Measurements from ENCODE around the gene NHS. TPM values are rescaled to one million over a fixed set of nuclear protein-coding genes. Genes with fewer than 3 reads are reported as not detected.

NHS gene
- total RNA-seq, 1 experiment from 2014 or later, result 2.2 TPM

DNA sequence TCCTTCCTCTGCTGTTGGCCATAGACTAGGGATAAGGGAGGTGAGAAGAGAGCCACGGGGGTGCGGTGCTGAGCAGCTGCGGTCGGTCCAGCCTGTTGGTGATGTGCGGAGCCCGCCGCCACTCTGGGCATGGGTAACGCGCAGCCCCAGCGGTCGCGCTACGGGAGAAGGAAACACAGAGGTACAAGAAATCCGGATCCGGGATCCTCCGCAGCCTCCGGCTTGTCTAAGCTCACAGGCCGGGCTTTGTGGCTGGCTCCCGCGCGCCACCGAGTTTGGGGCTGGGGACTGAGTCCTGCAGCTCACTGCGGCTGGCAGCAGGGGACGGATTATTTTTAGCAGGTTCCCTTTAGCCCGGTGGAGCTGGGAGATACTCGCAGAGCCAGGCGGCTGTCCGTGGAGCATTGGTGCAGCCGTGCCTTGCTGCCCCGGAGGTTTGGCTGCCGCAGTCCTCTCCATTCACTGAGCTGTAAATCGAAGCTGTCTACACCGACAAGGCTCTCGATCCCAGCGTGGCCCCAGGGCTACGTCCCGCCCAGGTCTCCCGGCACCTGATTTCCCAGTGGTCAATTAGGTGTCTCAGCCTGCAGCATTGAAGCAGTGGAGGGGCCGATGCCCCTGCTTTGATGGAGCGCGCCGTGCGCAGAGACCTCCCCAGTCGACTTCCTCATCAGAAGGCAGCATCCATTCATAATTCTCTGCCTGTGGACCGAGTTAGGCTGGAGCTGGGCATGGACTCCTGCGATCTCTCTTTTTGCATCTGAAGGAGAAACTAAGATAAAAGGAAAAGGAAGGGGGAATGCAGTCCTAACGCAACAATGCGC lies 280.4 kb downstream of the NHS start:
- no peaks in the 10 kb centered on the region for H3K4me1 ChIP-seq
- Mint-ChIP-seq H3K4me3 (ENCODE audit: unreplicated experiment) (no peak overlapping the region), H3K36me3 (ENCODE audit: insufficient read depth, unreplicated experiment) (no peaks in the 10 kb centered on the region), H3K27ac (ENCODE audit: unreplicated experiment) (no peak overlapping the region), H3K27me3 (ENCODE audit: insufficient read depth, unreplicated experiment) (no peaks in the 10 kb centered on the region), H3K4me1 (ENCODE audit: low read depth, unreplicated experiment) (no peaks in the 10 kb centered on the region), H3K9me3 (ENCODE audit: unreplicated experiment) (no peaks in the 10 kb centered on the region)
- ChIA-PET CTCF (no interaction called here), POLR2A (no interaction called here)
- no peaks in the 10 kb centered on the region for H3K27me3 ChIP-seq (replicated peaks; ENCODE audit: control insufficient read depth, insufficient read depth, low read length)
- no peaks in the 10 kb centered on the region for H3K9me3 ChIP-seq
- intact Hi-C loops (cut with micrococcal nuclease; ENCODE audit: unreplicated experiment), result no loop called here
- no TSS peak for BruUV-seq (replicated peaks)
- no peaks in the 10 kb centered on the region for H3K36me3 ChIP-seq (ENCODE audit: control insufficient read depth, insufficient read depth, low read length)
- TF ChIP-seq, protein P1, sequence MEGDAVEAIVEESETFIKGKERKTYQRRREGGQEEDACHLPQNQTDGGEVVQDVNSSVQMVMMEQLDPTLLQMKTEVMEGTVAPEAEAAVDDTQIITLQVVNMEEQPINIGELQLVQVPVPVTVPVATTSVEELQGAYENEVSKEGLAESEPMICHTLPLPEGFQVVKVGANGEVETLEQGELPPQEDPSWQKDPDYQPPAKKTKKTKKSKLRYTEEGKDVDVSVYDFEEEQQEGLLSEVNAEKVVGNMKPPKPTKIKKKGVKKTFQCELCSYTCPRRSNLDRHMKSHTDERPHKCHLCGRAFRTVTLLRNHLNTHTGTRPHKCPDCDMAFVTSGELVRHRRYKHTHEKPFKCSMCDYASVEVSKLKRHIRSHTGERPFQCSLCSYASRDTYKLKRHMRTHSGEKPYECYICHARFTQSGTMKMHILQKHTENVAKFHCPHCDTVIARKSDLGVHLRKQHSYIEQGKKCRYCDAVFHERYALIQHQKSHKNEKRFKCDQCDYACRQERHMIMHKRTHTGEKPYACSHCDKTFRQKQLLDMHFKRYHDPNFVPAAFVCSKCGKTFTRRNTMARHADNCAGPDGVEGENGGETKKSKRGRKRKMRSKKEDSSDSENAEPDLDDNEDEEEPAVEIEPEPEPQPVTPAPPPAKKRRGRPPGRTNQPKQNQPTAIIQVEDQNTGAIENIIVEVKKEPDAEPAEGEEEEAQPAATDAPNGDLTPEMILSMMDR (IDR thresholded peaks at IDR 0.05; ENCODE audit: insufficient read depth in 1 of 2, low read depth in 1 of 2, low read length in 1 of 2, severe bottlenecking in 1 of 2, unreplicated experiment in 1 of 2), result no peak
- DNase-seq, result no peak
- H3K4me3 ChIP-seq (ENCODE audit: low read depth, low read length), result no peak overlapping the region

DNA sequence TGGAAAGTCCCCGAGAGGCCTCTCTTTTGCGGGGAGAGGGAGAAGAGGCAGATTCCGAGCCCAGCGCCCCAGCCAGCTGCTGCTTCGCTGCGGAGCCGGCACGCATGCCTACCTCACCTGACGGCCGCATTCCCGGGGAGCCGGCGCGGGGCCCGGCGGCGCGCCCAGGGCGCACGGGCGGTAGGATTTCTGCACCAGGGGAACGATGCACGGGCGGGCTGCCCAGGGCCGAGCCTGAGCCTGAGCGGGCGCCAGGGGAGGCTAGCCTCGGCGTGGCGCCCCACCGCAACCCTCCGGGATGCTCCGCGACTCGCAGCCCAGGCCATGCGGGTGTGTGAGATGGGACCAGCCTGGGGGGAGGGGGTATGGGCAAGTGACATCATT lies 281.0 kb downstream of the NHS start:
- no peak overlapping the region for H3K4me3 ChIP-seq (ENCODE audit: low read depth, low read length)
- ChIA-PET POLR2A (no interaction called here), CTCF (no interaction called here)
- TF ChIP-seq, protein P1 (IDR thresholded peaks at IDR 0.05; ENCODE audit: insufficient read depth in 1 of 2, low read depth in 1 of 2, low read length in 1 of 2, severe bottlenecking in 1 of 2, unreplicated experiment in 1 of 2), result no peak
- Mint-ChIP-seq H3K27me3 (ENCODE audit: insufficient read depth, unreplicated experiment) (no peaks in the 10 kb centered on the region), H3K4me1 (ENCODE audit: low read depth, unreplicated experiment) (no peaks in the 10 kb centered on the region), H3K36me3 (ENCODE audit: insufficient read depth, unreplicated experiment) (no peaks in the 10 kb centered on the region), H3K9me3 (ENCODE audit: unreplicated experiment) (no peaks in the 10 kb centered on the region), H3K27ac (ENCODE audit: unreplicated experiment) (no peak overlapping the region), H3K4me3 (ENCODE audit: unreplicated experiment) (no peak overlapping the region)
- H3K9me3 ChIP-seq, result no peaks in the 10 kb centered on the region
- H3K36me3 ChIP-seq (ENCODE audit: control insufficient read depth, insufficient read depth, low read length), result no peaks in the 10 kb centered on the region
- no peak for DNase-seq
- no peaks in the 10 kb centered on the region for H3K4me1 ChIP-seq
- BruUV-seq (replicated peaks), result no TSS peak
- H3K27me3 ChIP-seq (replicated peaks; ENCODE audit: control insufficient read depth, insufficient read depth, low read length), result no peaks in the 10 kb centered on the region
- intact Hi-C loops (cut with micrococcal nuclease; ENCODE audit: unreplicated experiment), result no loop called here

- H3K9me3 ChIP-seq, result no peaks in the 10 kb centered on the region
- H3K4me3 ChIP-seq (ENCODE audit: low read depth, low read length), result no peak overlapping the region
- ChIA-PET POLR2A (no interaction called here), CTCF (no interaction called here)
- DNase-seq, result no peak
- TF ChIP-seq, protein P1 (IDR thresholded peaks at IDR 0.05; ENCODE audit: insufficient read depth in 1 of 2, low read depth in 1 of 2, low read length in 1 of 2, severe bottlenecking in 1 of 2, unreplicated experiment in 1 of 2), result no peak
- no peaks in the 10 kb centered on the region for H3K27me3 ChIP-seq (replicated peaks; ENCODE audit: control insufficient read depth, insufficient read depth, low read length)
- no peaks in the 10 kb centered on the region for H3K4me1 Mint-ChIP-seq (ENCODE audit: low read depth, unreplicated experiment)
- no peaks in the 10 kb centered on the region for H3K27me3 Mint-ChIP-seq (ENCODE audit: insufficient read depth, unreplicated experiment)
- H3K4me3 Mint-ChIP-seq (ENCODE audit: unreplicated experiment), result no peak overlapping the region
- H3K27ac Mint-ChIP-seq (ENCODE audit: unreplicated experiment), result no peak overlapping the region
- H3K36me3 ChIP-seq (ENCODE audit: control insufficient read depth, insufficient read depth, low read length), result no peaks in the 10 kb centered on the region
- intact Hi-C loops (cut with micrococcal nuclease; ENCODE audit: unreplicated experiment), result no loop called here
- no peaks in the 10 kb centered on the region for H3K9me3 Mint-ChIP-seq (ENCODE audit: unreplicated experiment)
- no TSS peak for BruUV-seq (replicated peaks)
- H3K36me3 Mint-ChIP-seq (ENCODE audit: insufficient read depth, unreplicated experiment), result no peaks in the 10 kb centered on the region
- H3K4me1 ChIP-seq, result no peaks in the 10 kb centered on the region
Observed at GRCh38 chrX:17656556-17656955, 281.6 kb downstream of the NHS start.

All from Caco-2 (cell line).